ENCODE results near the gene CD300LB.
"Not testable (repeated sequence)": the region's sequence is repeated elsewhere in the genome, so short reads cannot be mapped to it uniquely, and the experiment has no call there.

Gene CD300LB

GRCh38 chr17:74531231-74531761, at the start of gene CD300LB:
TSS of gene CD300LB (minus strand) at chr17:74531475. CDS start at chr17:74531350, 125 bp downstream.
- H3K4me1 ChIP-seq, result no peaks in the 10 kb centered on the region
- H3K9me3 ChIP-seq (ENCODE audit: control insufficient read depth, low read length), result peaks cover 3% of the 10 kb centered on the region
- no peak within 1 kb of the TSS for H2AFZ ChIP-seq
- no peak for TF ChIP-seq CTCF (IDR thresholded peaks at IDR 0.05)
- H3K9ac ChIP-seq, result no peak within 1 kb of the TSS
- no peaks in the 10 kb centered on the region for H3K36me3 ChIP-seq (ENCODE audit: control insufficient read depth, insufficient read depth, low read length)
- H3K4me2 ChIP-seq (ENCODE audit: low read length), result no peak within 1 kb of the TSS
- H3K27me3 ChIP-seq (ENCODE audit: control insufficient read depth, insufficient read depth, low read length), result no peaks in the 10 kb centered on the region
- no peaks in the 10 kb centered on the region for H3K79me2 ChIP-seq
- H3K4me3 ChIP-seq (ENCODE audit: low read depth, low read length), result no peak within 1 kb of the TSS
- H3K27ac ChIP-seq, result no peak within 1 kb of the TSS

- Histone ChIP-seq H3K4me2 (ENCODE audit: low read length) (no peak overlapping the region), H3K4me3 (ENCODE audit: low read depth, low read length) (no peak overlapping the region), H3K4me1 (no peaks in the 10 kb centered on the region), H3K27ac (no peak overlapping the region), H3K9me3 (ENCODE audit: control insufficient read depth, low read length) (no peaks in the 10 kb centered on the region), H3K79me2 (no peaks in the 10 kb centered on the region), H3K9ac (no peak overlapping the region), H3K36me3 (ENCODE audit: control insufficient read depth, insufficient read depth, low read length) (no peaks in the 10 kb centered on the region), H3K27me3 (ENCODE audit: control insufficient read depth, insufficient read depth, low read length) (no peaks in the 10 kb centered on the region), H2AFZ (no peak overlapping the region)
- no peak for TF ChIP-seq CTCF (IDR thresholded peaks at IDR 0.05)
Observed at GRCh38 chr17:74579900-74580299, 48.6 kb upstream of the CD300LB start.

- no peak overlapping the region for H3K4me3 ChIP-seq (ENCODE audit: low read depth, low read length)
- no peaks in the 10 kb centered on the region for H3K4me1 ChIP-seq
- H3K27me3 ChIP-seq (ENCODE audit: control insufficient read depth, insufficient read depth, low read length), result no peaks in the 10 kb centered on the region
- H3K36me3 ChIP-seq (ENCODE audit: control insufficient read depth, insufficient read depth, low read length), result no peaks in the 10 kb centered on the region
- no peak overlapping the region for H3K4me2 ChIP-seq (ENCODE audit: low read length)
- no peak overlapping the region for H3K27ac ChIP-seq
- no peak overlapping the region for H2AFZ ChIP-seq
- TF ChIP-seq CTCF (IDR thresholded peaks at IDR 0.05), result no peak
- no peaks in the 10 kb centered on the region for H3K9me3 ChIP-seq (ENCODE audit: control insufficient read depth, low read length)
- no peaks in the 10 kb centered on the region for H3K79me2 ChIP-seq
- no peak overlapping the region for H3K9ac ChIP-seq
Observed at GRCh38 chr17:74578979-74579378, 47.7 kb upstream of the CD300LB start.

GRCh38 chr17:74574489-74575142, 43.3 kb upstream of the CD300LB start:
- H3K27ac ChIP-seq, result no peak overlapping the region
- H2AFZ ChIP-seq, result no peak overlapping the region
- H3K36me3 ChIP-seq (ENCODE audit: control insufficient read depth, insufficient read depth, low read length), result no peaks in the 10 kb centered on the region
- H3K9me3 ChIP-seq (ENCODE audit: control insufficient read depth, low read length), result no peaks in the 10 kb centered on the region
- H3K4me2 ChIP-seq (ENCODE audit: low read length), result no peak overlapping the region
- H3K27me3 ChIP-seq (ENCODE audit: control insufficient read depth, insufficient read depth, low read length), result no peaks in the 10 kb centered on the region
- H3K4me3 ChIP-seq (ENCODE audit: low read depth, low read length), result no peak overlapping the region
- H3K79me2 ChIP-seq, result no peaks in the 10 kb centered on the region
- no peak for TF ChIP-seq CTCF (IDR thresholded peaks at IDR 0.05)
- H3K4me1 ChIP-seq, result no peaks in the 10 kb centered on the region
- no peak overlapping the region for H3K9ac ChIP-seq

- not testable (repeated sequence) for H3K36me3 ChIP-seq (ENCODE audit: control insufficient read depth, insufficient read depth, low read length); H3K4me3 ChIP-seq (ENCODE audit: low read depth, low read length)
Observed at GRCh38 chr17:74573635-74574034, 42.4 kb upstream of the CD300LB start.

More at GRCh38 chr17:74573635-74574034, 42.4 kb upstream of the CD300LB start:
- H3K27me3 ChIP-seq (ENCODE audit: control insufficient read depth, insufficient read depth, low read length); H3K4me2 ChIP-seq (ENCODE audit: low read length); H3K27ac ChIP-seq; H3K9me3 ChIP-seq (ENCODE audit: control insufficient read depth, low read length); H2AFZ ChIP-seq; H3K9ac ChIP-seq; H3K4me1 ChIP-seq; H3K79me2 ChIP-seq: not testable (repeated sequence)

Measured in parathyroid adenoma (tissue), 2 donors.